ENCODE measurements around the gene HAGH.

DNA sequence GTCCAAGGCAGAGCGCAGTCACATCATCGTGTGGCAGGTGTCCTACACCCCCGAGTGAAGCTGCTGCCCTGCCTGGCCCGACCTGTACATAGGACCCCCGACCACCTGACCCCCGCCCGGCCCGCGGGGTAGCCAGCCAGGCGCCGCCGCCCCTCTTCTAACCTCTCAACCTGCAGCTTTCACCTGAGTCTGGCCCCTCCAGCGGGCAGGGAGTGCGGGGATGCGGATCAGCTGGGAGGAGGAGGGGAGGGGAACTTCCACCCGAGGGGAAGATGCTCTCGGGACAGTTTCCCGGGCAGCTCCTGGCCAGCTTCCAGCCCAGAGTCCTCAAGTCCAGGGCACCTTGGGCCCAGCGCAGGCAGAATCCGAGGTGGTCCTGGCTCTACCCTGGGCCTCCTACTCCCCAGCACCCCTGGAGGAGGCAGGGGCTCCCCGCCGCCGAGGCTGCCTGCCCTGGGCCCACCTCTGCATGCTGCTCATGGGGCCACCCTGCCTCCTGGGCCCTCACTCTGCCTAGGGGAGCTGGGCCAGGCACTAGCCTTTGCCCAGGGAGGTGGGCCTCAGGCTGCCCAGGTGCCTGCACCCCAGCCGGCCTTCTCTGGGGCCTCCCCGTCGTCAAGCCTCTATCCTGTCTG is 57.7 kb downstream of the HAGH start:
- TF ChIP-seq, protein P1, sequence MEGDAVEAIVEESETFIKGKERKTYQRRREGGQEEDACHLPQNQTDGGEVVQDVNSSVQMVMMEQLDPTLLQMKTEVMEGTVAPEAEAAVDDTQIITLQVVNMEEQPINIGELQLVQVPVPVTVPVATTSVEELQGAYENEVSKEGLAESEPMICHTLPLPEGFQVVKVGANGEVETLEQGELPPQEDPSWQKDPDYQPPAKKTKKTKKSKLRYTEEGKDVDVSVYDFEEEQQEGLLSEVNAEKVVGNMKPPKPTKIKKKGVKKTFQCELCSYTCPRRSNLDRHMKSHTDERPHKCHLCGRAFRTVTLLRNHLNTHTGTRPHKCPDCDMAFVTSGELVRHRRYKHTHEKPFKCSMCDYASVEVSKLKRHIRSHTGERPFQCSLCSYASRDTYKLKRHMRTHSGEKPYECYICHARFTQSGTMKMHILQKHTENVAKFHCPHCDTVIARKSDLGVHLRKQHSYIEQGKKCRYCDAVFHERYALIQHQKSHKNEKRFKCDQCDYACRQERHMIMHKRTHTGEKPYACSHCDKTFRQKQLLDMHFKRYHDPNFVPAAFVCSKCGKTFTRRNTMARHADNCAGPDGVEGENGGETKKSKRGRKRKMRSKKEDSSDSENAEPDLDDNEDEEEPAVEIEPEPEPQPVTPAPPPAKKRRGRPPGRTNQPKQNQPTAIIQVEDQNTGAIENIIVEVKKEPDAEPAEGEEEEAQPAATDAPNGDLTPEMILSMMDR (IDR thresholded peaks at IDR 0.05; ENCODE audit: borderline replicate concordance, extremely low read depth, low read length, poor library complexity, severe bottlenecking): no peak
- TF ChIP-seq EZH2 (IDR thresholded peaks at IDR 0.05; ENCODE audit: borderline replicate concordance, low read depth, low read length, severe bottlenecking): no peak
